AG09309 (cell line): ENCODE measurements around the gene B4GALT1.

Experiments used
- DNase-seq: peaks from one replicate; pipeline ENCODE4 v3.0.0-alpha.2; 2010; ENCODE audit warnings: low read depth
- H3K4me3 ChIP-seq: 2 replicates; pipeline ENCODE4 v1.5.1; 2011; ENCODE audit warnings: mild to moderate bottlenecking, low read depth, low read length, moderate library complexity; ENCODE audit not compliant: control insufficient read depth
- CTCF ChIP-seq: IDR thresholded peaks from 2 replicates; pipeline ENCODE4 v1.5.1; 2011; ENCODE audit warnings: mild to moderate bottlenecking, low read depth, low read length, inconsistent platforms; ENCODE audit not compliant: insufficient read depth, control insufficient read depth; ENCODE audit errors: missing control alignments

Gene B4GALT1

GRCh38 chr9:33082538-33083326 is 84.4 kb downstream of the B4GALT1 start:
- H3K4me3 ChIP-seq = no peak overlapping the region
- TF ChIP-seq CTCF = no peak
- DNase-seq = no peak

DNA sequence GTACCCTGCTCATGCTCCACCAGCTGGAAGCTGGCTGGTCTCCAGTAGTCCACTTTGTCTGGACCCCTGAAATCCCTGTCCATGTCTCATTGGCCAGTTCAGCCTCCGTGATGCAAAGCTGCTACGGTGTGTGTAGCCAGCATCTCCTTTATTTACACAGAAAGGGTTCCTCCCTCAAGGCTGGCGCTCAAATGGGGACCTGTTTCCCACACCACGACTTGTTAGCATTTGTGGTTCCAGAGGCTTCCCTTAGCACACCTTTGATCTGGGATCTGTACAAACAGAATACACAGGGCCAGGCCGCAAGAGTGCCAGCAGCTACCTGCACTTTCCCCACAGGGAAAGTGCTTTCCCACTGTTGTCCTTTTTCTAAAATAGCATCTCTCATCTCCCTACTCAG is 85.0 kb downstream of the B4GALT1 start:
- no peak for DNase-seq
- no peak for TF ChIP-seq CTCF
- H3K4me3 ChIP-seq = no peak overlapping the region

DNA sequence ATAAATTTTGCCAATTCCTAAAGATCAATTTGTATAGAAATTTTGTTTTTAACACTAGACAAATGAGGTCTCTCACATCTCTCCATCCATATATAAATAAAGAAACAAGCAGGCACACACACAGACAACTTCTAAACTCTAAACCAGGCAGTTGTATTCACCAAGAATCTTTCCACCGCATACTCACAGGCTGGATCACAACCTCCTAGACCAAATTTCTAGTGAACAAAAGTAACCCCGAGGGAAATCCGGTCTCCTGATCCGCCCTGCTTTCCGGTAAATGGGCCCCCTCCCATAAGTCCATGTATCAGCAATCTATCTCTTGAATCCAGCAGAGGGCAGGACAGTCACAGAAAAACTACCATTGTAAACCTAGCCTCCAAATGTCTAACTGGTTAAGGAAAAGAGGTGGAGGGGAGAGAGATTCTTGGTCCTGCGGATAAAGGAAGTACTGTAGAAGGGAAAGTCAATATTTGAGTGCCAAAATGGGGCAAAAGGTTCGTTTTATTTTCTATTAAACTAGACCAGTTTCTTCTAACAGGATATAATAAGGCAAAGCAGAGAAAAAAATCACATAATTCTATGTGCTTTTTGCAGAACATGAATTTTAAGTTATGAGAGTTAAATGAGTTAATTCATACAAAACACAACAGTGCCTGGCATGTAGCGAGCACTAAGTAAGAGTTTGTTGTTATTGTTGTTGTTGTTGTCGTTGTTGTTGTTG is 85.8 kb downstream of the B4GALT1 start:
- peak; percentile 61 for DNase-seq
- peak; percentile 70 for TF ChIP-seq CTCF
- H3K4me3 ChIP-seq = no peak overlapping the region

DNA sequence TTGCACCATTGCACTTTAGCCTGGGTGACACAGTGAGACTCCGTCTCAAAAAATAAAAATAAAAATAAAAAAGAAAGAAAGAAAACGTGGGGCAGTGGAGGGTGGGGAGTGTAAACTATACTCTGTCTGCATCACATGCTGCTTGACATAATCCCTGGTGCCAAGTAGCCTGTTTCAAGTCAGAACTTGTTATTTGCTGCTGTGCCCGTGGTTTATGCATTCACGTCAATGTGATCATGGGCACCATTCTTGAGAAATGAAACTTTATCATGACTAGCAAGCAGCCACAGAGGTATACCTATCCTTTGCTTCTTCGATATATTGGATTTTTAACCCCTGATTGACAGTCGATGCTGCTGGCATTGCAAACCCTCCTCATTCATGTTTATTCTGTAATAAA is 86.6 kb downstream of the B4GALT1 start:
- no peak overlapping the region for H3K4me3 ChIP-seq
- no peak for TF ChIP-seq CTCF
- DNase-seq = no peak

DNA sequence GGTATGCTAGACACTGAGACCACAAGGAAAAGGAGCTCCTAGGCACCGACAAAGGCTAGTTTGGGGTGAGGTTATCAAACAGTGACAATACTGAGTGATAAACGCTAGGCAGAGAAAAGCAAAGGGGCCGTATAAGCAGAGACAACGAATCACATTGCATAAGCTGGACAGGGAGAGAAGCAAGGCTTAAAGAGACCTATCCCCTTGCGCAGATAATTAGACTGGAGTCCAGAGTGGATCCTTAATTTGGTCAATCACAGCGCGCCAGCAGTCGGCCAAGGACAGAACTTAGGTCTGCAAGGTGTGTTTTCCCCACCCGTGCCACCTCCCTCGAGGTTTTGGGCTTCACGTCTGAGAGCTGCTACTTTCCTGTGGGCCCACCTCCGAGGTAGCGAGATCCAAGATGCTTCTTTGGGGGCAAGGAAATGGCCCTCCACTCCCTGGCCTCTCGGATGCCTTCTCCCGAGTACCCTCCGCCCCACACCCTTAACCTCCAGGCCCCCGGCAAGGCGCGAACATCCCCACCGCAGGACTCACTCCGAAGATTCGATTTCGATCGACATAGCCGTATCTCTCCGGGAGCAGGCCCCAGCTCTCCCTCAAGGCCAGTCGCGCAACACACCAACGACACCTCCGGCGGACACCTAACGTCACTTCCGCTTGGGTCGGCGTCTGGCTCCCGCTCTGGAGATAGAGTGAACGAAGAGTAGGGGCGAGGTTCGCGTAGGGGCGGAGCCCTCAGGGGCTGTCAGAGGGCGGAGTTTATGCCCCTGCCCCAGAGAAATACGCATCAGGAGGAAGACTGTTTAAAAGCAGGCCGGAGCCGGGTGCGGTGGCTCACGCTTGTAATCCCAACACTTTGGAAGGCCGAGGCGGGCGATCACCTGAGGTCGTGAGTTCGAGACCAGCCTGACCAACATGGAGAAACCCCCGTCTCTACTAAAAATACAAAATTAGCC is 90.8 kb downstream of the B4GALT1 start, which contains the start of gene SMU1:
SMU1 (minus strand) TSS at position 629 of the 959 bp plus-strand sequence; CDS start at position 563, 66 bp downstream.
- no peak for TF ChIP-seq CTCF
- peak within 1 kb of the TSS; percentile 97 for H3K4me3 ChIP-seq
- peak; percentile 77 for DNase-seq

DNA sequence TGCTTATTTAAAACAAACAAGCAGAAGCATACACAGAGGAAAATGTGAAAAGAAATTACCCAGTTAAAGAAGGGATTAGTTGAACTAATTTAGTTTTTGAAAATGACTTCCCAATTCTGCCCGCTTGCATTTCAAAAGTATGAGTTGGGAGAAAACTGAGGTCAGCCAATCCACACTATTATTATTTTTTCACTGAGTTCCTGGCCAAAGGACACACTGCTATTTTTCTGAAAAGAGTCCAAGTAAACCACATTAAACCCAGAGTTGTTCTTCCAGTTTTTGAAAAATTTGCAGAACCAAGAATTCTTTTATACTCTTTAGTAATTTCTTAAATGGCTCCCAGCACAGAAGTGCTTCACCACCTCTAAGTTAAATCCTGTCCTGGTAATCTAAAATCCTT is 98.1 kb downstream of the B4GALT1 start:
- H3K4me3 ChIP-seq = no peak overlapping the region
- no peak for TF ChIP-seq CTCF
- no peak for DNase-seq
